H1 (cell line): ENCODE results near the gene GNG14. TPM values are rescaled to one million over a fixed set of nuclear protein-coding genes. Genes with fewer than 3 reads are reported as not detected.

ENCODE experiments used
- CBX5 ChIP-seq: fragments of 300-800, 300-1000 bp; sonication (generic); IDR thresholded peaks from 2 replicates; pipeline ENCODE4 v1.7.1; 2016; ENCODE audit warnings: antibody characterized with exemption, low read length, low read depth
- CHD1 ChIP-seq: IDR thresholded peaks from 2 replicates; pipeline ENCODE4 v1.6.1; 2012; ENCODE audit warnings: low read depth, low read length, improper control_type of control experiment
- EZH2 ChIP-seq: fragments of 200-600 bp; sonication (generic); IDR thresholded peaks from 2 replicates; pipeline ENCODE4 v1.7.1; 2012; ENCODE audit warnings: low read depth, mild to moderate bottlenecking, moderate library complexity, low read length, inconsistent platforms; ENCODE audit not compliant: severe bottlenecking
- FOSL1 ChIP-seq: IDR thresholded peaks from 2 replicates; pipeline ENCODE4 v1.6.1; 2011; ENCODE audit warnings: mild to moderate bottlenecking, low read depth, low read length, moderate library complexity; ENCODE audit not compliant: insufficient read depth
- HDAC2 ChIP-seq, 2 experiments: fragments of 300-600 bp in 1 of 2; sonication (generic) in 1 of 2; IDR thresholded peaks; 2 replicates each; pipeline ENCODE4 v1.6.1; 2011 to 2012; ENCODE audit warnings: low read depth in 2 of 2, low read length in 2 of 2, mild to moderate bottlenecking in 2 of 2, moderate library complexity in 2 of 2, borderline replicate concordance in 1 of 2, inconsistent platforms in 1 of 2
- NRF1 ChIP-seq: IDR thresholded peaks from 2 replicates; pipeline ENCODE4 v1.6.1; 2011; ENCODE audit warnings: mild to moderate bottlenecking, low read depth, low read length, improper control_type of control experiment
- TAF7 ChIP-seq: optimal IDR thresholded peaks from 2 replicates; pipeline ENCODE3; 2011; ENCODE audit warnings: low read depth, mild to moderate bottlenecking, inconsistent platforms, low read length, moderate library complexity, borderline replicate concordance
- TBP ChIP-seq: IDR thresholded peaks from 2 replicates; pipeline ENCODE4 v1.6.1; 2011; ENCODE audit warnings: low read depth, low read length, improper control_type of control experiment
- polyA plus RNA-seq, 7 experiments: library from polyadenylated mRNA; depleted of rRNA in 3 of 7; stranded (reverse) in 5 of 7; unstranded in 2 of 7; fragments of >200 nt in 5 of 7; fragments of 200-250 nt in 2 of 7; gene quantifications; 1 replicate in 5 of 7; 2 replicates in 1 of 7; 4 replicates in 1 of 7; pipeline versions ENCODE4 v1.2.1 to v1.2.3, GENCODE V29; 2011 to 2013; ENCODE audit warnings: missing spikeins in 2 of 7, mixed read lengths in 2 of 7
- total RNA-seq: library from RNA; stranded (reverse); fragmentation: NEBNext Ultra II Directional; extraction: Animal tissue kit (Norgen Biotek cat#: 25700); gene quantifications from 2 replicates; pipeline ENCODE4 v1.2.1, GENCODE V29; 2021
- TF ChIP-seq, protein P1 (sequence below): fragments of 300-600 bp; sonication (generic); IDR thresholded peaks from 2 replicates; pipeline ENCODE4 v1.7.1; 2012; ENCODE audit warnings: low read length, moderate library complexity, mild to moderate bottlenecking, inconsistent platforms; ENCODE audit not compliant: insufficient replicate concordance

The GNG14 gene
- total and polyA plus RNA-seq, 2 of the 8 experiments (the other 6 are each of a cell fraction or from before 2014, with no cell fraction given), result not detected

DNA sequence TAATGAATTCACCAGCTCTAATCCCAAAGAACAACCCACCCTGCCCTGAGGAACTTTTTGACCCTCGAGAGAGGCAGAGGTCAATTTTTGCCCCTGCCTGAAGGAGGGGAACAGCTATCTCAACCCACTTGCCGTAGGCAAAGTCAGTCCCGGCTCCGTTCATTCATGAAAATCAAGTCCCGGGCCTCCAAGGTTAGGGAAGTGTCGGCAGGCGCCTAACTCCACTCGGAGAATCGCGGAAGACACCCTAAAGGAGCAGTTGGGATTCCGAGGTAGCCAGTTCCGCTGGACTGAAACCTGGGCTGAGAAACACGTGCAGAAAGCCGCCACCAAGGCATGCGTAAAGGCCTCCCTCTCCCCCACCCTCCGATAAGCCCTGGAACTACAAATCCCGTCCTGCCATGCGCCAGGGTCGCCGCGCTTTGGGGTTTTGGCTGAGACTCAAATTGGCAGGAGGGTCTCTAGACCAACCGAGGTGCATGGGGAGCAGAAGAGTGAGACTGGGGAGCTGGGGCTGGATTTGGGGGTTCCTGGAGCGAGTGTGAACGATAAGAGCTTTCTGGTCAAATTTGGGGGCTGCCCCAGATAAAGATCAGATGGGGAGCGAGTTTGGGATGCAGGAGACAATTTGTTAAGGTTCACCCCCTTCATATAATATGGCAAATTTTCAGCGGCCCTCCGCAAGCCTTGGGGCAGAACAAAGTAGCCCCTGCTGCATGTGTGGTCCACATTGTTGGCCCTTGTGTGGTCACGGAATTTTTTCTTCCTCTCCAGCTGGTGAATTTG lies 36.0 kb downstream of the GNG14 start, which contains the start of gene TNPO2 (continued):
- TF ChIP-seq, protein P1, sequence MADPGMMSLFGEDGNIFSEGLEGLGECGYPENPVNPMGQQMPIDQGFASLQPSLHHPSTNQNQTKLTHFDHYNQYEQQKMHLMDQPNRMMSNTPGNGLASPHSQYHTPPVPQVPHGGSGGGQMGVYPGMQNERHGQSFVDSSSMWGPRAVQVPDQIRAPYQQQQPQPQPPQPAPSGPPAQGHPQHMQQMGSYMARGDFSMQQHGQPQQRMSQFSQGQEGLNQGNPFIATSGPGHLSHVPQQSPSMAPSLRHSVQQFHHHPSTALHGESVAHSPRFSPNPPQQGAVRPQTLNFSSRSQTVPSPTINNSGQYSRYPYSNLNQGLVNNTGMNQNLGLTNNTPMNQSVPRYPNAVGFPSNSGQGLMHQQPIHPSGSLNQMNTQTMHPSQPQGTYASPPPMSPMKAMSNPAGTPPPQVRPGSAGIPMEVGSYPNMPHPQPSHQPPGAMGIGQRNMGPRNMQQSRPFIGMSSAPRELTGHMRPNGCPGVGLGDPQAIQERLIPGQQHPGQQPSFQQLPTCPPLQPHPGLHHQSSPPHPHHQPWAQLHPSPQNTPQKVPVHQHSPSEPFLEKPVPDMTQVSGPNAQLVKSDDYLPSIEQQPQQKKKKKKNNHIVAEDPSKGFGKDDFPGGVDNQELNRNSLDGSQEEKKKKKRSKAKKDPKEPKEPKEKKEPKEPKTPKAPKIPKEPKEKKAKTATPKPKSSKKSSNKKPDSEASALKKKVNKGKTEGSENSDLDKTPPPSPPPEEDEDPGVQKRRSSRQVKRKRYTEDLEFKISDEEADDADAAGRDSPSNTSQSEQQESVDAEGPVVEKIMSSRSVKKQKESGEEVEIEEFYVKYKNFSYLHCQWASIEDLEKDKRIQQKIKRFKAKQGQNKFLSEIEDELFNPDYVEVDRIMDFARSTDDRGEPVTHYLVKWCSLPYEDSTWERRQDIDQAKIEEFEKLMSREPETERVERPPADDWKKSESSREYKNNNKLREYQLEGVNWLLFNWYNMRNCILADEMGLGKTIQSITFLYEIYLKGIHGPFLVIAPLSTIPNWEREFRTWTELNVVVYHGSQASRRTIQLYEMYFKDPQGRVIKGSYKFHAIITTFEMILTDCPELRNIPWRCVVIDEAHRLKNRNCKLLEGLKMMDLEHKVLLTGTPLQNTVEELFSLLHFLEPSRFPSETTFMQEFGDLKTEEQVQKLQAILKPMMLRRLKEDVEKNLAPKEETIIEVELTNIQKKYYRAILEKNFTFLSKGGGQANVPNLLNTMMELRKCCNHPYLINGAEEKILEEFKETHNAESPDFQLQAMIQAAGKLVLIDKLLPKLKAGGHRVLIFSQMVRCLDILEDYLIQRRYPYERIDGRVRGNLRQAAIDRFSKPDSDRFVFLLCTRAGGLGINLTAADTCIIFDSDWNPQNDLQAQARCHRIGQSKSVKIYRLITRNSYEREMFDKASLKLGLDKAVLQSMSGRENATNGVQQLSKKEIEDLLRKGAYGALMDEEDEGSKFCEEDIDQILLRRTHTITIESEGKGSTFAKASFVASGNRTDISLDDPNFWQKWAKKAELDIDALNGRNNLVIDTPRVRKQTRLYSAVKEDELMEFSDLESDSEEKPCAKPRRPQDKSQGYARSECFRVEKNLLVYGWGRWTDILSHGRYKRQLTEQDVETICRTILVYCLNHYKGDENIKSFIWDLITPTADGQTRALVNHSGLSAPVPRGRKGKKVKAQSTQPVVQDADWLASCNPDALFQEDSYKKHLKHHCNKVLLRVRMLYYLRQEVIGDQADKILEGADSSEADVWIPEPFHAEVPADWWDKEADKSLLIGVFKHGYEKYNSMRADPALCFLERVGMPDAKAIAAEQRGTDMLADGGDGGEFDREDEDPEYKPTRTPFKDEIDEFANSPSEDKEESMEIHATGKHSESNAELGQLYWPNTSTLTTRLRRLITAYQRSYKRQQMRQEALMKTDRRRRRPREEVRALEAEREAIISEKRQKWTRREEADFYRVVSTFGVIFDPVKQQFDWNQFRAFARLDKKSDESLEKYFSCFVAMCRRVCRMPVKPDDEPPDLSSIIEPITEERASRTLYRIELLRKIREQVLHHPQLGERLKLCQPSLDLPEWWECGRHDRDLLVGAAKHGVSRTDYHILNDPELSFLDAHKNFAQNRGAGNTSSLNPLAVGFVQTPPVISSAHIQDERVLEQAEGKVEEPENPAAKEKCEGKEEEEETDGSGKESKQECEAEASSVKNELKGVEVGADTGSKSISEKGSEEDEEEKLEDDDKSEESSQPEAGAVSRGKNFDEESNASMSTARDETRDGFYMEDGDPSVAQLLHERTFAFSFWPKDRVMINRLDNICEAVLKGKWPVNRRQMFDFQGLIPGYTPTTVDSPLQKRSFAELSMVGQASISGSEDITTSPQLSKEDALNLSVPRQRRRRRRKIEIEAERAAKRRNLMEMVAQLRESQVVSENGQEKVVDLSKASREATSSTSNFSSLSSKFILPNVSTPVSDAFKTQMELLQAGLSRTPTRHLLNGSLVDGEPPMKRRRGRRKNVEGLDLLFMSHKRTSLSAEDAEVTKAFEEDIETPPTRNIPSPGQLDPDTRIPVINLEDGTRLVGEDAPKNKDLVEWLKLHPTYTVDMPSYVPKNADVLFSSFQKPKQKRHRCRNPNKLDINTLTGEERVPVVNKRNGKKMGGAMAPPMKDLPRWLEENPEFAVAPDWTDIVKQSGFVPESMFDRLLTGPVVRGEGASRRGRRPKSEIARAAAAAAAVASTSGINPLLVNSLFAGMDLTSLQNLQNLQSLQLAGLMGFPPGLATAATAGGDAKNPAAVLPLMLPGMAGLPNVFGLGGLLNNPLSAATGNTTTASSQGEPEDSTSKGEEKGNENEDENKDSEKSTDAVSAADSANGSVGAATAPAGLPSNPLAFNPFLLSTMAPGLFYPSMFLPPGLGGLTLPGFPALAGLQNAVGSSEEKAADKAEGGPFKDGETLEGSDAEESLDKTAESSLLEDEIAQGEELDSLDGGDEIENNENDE, result no peak
- TF ChIP-seq HDAC2 (IDR thresholded peaks at IDR 0.05; ENCODE audit: borderline replicate concordance in 1 of 2, low read depth in 2 of 2, low read length in 2 of 2), result no peak
- TF ChIP-seq NRF1, result peak; percentile 50
- TF ChIP-seq TAF7, result peak; percentile 61
- no peak for TF ChIP-seq CBX5
- no peak for TF ChIP-seq FOSL1
- TF ChIP-seq CHD1, result no peak
- TF ChIP-seq TBP, result peak; percentile 63
- no peak for TF ChIP-seq EZH2
